Peyer's patch (tissue), 4 donors: Measurements from ENCODE around the gene YTHDF1. TPM values are rescaled to one million over a fixed set of nuclear protein-coding genes. Genes with fewer than 3 reads are reported as not detected.

Experiments used
- DNase-seq, 3 donors: peaks; one replicate each; pipeline ENCODE4 v3.0.0-alpha.2; 2017 to 2019
- H3K27ac ChIP-seq, 4 donors: fragments of 200-600 bp; sonication (generic); one replicate each; pipeline ENCODE4 v1.5.1; 2016 to 2019
- H3K27me3 ChIP-seq, 2 donors: fragments of 200-600 bp; sonication (generic); one replicate each; pipeline ENCODE4 v1.5.1; 2019
- H3K36me3 ChIP-seq, 3 donors: fragments of 200-600 bp; sonication (generic); one replicate each; pipeline ENCODE4 v1.5.1; 2016 to 2019
- H3K4me1 ChIP-seq, 4 donors: fragments of 200-600 bp; sonication (generic); one replicate each; pipeline ENCODE4 v1.5.1; 2016 to 2019
- H3K4me3 ChIP-seq, 4 donors: fragments of 200-600 bp; sonication (generic); 1 replicate in 3 of 4; 2 replicates in 1 of 4; pipeline ENCODE4 v1.5.1; 2016 to 2019; ENCODE audit warnings: mild to moderate bottlenecking in 1 of 4
- H3K9me3 ChIP-seq, 4 donors: fragments of 200-600 bp; sonication (generic); one replicate each; pipeline ENCODE4 v1.5.1; 2016 to 2019; ENCODE audit warnings: mild to moderate bottlenecking in 1 of 4
- POLR2A ChIP-seq, 2 donors: fragments of 450-650 bp; IDR thresholded peaks; one replicate each; pipeline ENCODE4 v1.5.1; 2017; ENCODE audit warnings: antibody characterized with exemption in 2 of 2, mild to moderate bottlenecking in 2 of 2, moderate library complexity in 2 of 2
- total RNA-seq, 4 donors: library from RNA; depleted of rRNA; stranded (reverse); fragments of >200 nt; gene quantifications; one replicate each; pipeline ENCODE4 v1.1.0, GENCODE V29; 2016
- TF ChIP-seq, protein P1 (sequence below), 6 experiments: fragments of 450-650 bp in 4 of 6; fragments of 200-600 bp in 2 of 6; sonication (generic) in 1 of 6; IDR thresholded peaks; one replicate each; pipeline ENCODE4 v1.5.1; 2017 to 2019; ENCODE audit warnings: antibody characterized with exemption in 6 of 6, mild to moderate bottlenecking in 3 of 6, moderate library complexity in 1 of 6

YTHDF1 gene
- total RNA-seq, 4 donors from 2014 or later: 25.7 to 30.5 (median 28.3) TPM

DNA sequence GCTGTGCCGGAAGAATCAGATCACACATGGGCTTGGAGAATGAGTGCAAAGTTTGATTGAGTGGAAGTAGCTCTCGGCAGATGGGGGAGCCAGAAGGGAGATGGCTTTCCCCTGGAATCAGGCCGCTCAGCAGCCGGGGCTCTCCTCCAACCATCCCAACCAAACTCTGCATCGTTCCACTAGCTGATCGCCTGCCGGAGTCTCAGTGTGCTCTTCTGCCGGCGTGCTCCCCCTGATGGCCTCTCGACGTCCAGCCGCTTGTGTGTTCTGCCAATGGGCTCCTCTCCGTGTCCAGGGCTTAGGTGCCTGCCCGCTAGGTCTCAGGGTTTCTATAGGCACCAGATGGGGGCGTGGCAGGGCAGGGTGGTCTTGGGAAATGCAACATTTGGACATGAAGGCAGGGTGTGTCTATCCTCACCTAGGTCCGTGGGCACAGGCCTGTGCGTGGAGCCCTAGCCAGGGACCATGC, 14.9 kb upstream of the YTHDF1 start:
- no peak for TF ChIP-seq POLR2A (IDR thresholded peaks at IDR 0.05)
- TF ChIP-seq, protein P1, sequence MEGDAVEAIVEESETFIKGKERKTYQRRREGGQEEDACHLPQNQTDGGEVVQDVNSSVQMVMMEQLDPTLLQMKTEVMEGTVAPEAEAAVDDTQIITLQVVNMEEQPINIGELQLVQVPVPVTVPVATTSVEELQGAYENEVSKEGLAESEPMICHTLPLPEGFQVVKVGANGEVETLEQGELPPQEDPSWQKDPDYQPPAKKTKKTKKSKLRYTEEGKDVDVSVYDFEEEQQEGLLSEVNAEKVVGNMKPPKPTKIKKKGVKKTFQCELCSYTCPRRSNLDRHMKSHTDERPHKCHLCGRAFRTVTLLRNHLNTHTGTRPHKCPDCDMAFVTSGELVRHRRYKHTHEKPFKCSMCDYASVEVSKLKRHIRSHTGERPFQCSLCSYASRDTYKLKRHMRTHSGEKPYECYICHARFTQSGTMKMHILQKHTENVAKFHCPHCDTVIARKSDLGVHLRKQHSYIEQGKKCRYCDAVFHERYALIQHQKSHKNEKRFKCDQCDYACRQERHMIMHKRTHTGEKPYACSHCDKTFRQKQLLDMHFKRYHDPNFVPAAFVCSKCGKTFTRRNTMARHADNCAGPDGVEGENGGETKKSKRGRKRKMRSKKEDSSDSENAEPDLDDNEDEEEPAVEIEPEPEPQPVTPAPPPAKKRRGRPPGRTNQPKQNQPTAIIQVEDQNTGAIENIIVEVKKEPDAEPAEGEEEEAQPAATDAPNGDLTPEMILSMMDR (IDR thresholded peaks at IDR 0.05): peak in 4 of 6 experiments; percentile 23 to 38 (median 36)
- no peaks in the 10 kb centered on the region for H3K9me3 ChIP-seq
- H3K27me3 ChIP-seq: no peaks in the 10 kb centered on the region
- peak in 1 of 3 donors; percentile 60 for DNase-seq
- no peaks in the 10 kb centered on the region for H3K4me1 ChIP-seq
- no peaks in the 10 kb centered on the region for H3K36me3 ChIP-seq
- no peak overlapping the region for H3K4me3 ChIP-seq
- no peak overlapping the region for H3K27ac ChIP-seq

DNA sequence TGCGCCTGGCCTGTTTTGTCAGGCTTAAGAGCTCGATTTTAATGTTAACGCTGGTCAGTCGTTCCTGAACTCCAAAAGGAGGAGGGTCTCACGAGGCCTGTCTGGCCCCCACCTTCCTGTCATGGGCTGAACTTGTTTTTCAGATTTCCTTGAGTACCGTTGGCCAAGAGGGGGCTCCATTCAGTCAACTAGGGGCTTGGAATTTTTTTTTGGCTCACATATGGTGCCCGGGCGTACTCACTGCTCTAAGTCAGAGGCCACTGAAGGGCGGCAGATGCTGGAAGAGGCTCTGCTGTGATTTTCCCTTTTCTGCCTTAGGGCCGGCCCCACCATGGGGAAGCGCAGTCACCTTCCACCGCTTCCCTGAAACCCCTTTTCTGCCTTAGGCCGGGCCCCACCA, 12.9 kb upstream of the YTHDF1 start:
- Histone ChIP-seq H3K27me3 (no peaks in the 10 kb centered on the region), H3K4me1 (peaks cover 0 to 7% (median 0%) of the 10 kb centered on the region in 4 donors), H3K9me3 (no peaks in the 10 kb centered on the region), H3K27ac (no peak overlapping the region), H3K4me3 (no peak overlapping the region), H3K36me3 (no peaks in the 10 kb centered on the region)
- TF ChIP-seq, protein P1 (IDR thresholded peaks at IDR 0.05): no peak
- TF ChIP-seq POLR2A (IDR thresholded peaks at IDR 0.05): no peak
- DNase-seq: no peak

DNA sequence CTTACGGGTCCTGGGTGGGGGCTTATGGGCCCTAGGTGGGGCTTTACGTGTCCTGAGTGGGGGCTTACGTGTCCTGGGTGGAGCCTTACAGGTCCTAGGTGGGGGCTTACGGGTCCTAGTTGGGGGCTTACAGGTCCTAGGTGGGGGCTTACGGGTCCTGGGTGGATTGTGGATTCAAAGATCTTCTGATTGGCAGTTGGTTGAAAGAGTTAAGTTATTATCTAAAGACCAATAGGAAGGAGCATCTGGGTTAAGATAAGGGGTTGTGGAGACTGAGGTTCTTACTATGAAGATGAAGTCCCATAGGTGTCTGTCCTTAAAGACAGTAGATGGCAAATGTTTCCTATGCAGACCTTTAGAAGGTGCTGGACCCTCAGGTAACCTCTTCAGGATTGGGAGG, 11.3 kb upstream of the YTHDF1 start:
- Histone ChIP-seq H3K4me3 (no peak overlapping the region), H3K36me3 (no peaks in the 10 kb centered on the region), H3K27me3 (no peaks in the 10 kb centered on the region), H3K4me1 (peaks cover 0 to 7% (median 0%) of the 10 kb centered on the region in 4 donors), H3K27ac (no peak overlapping the region), H3K9me3 (no peaks in the 10 kb centered on the region)
- DNase-seq: no peak
- no peak for TF ChIP-seq POLR2A (IDR thresholded peaks at IDR 0.05)
- TF ChIP-seq, protein P1 (IDR thresholded peaks at IDR 0.05): no peak

- no peak for DNase-seq
- Histone ChIP-seq H3K27me3 (no peaks in the 10 kb centered on the region), H3K4me1 (peaks cover 0 to 7% (median 0%) of the 10 kb centered on the region in 4 donors), H3K4me3 (no peak overlapping the region), H3K27ac (no peak overlapping the region), H3K36me3 (no peaks in the 10 kb centered on the region), H3K9me3 (no peaks in the 10 kb centered on the region)
- TF ChIP-seq, protein P1 (IDR thresholded peaks at IDR 0.05): no peak
- no peak for TF ChIP-seq POLR2A (IDR thresholded peaks at IDR 0.05)
Measured at GRCh38 chr20:63226042-63226943, 10.4 kb upstream of the YTHDF1 start.

DNA sequence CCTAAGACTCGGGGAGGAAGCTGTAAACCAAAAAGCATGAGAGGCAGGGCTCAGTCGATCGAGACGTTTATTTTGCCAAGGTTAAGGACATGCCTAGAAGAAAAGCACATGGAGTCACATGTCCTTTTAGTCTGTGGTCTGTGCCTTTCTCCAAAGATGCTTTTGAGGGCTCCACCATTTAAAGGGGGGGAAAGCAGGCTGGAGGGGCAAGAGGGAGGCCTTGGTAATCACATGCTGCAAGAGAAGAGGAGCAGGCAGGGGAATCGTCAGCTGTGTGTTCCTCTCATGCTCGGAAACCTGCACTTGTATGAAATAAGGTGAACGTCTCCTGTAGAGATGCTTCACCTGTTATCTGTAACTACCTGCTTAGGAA, 9.1 kb upstream of the YTHDF1 start:
- no peak overlapping the region for H3K27ac ChIP-seq
- no peaks in the 10 kb centered on the region for H3K27me3 ChIP-seq
- H3K4me3 ChIP-seq: no peak overlapping the region
- no peaks in the 10 kb centered on the region for H3K9me3 ChIP-seq
- no peak for DNase-seq
- no peaks in the 10 kb centered on the region for H3K36me3 ChIP-seq
- TF ChIP-seq, protein P1 (IDR thresholded peaks at IDR 0.05): no peak
- no peak for TF ChIP-seq POLR2A (IDR thresholded peaks at IDR 0.05)
- H3K4me1 ChIP-seq: peaks cover 0 to 7% (median 0%) of the 10 kb centered on the region in 4 donors
